Brain microvascular endothelial cell (primary cell): ENCODE data around the gene UBE2D3.
"Not testable (repeated sequence)": the region's sequence is repeated elsewhere in the genome, so short reads cannot be mapped to it uniquely, and the experiment has no call there.

Experiments
- DNase-seq: peaks from one replicate; pipeline ENCODE4 v3.0.0-alpha.2; 2020
- H3K27ac ChIP-seq: fragments of 250-450 bp; sonication (Bioruptor Pico); 2 replicates; pipeline ENCODE4 v1.5.1; 2020; ENCODE audit warnings: mild to moderate bottlenecking, moderate library complexity
- H3K27me3 ChIP-seq: fragments of 250-450 bp; sonication (Bioruptor Pico); replicated peaks from 2 replicates; pipeline ENCODE4 v1.5.1; 2020; ENCODE audit warnings: mild to moderate bottlenecking
- H3K36me3 ChIP-seq: fragments of 250-450 bp; sonication (Bioruptor Pico); replicated peaks from 2 replicates; pipeline ENCODE4 v1.5.1; 2020; ENCODE audit warnings: mild to moderate bottlenecking
- H3K4me3 ChIP-seq: 2 replicates; pipeline ENCODE4 v1.5.1; 2011; ENCODE audit warnings: low read depth, mild to moderate bottlenecking, control low read depth, low read length, moderate library complexity
- CTCF ChIP-seq: IDR thresholded peaks from 2 replicates; pipeline ENCODE4 v1.5.1; 2011; ENCODE audit warnings: low read depth, mild to moderate bottlenecking, moderate library complexity, low read length, control low read depth, inconsistent platforms; ENCODE audit errors: missing control alignments
- in situ Hi-C: cut with HindIII; loops from 2 replicates; pipeline ENCODE4 v1.10.0; 2017; ENCODE audit warnings: low sequenced_read_pairs, low pct_ligation_motif_present

The UBE2D3 gene

GRCh38 chr4:102867278-102868152 lies 40.2 kb upstream of the UBE2D3 start:
- peak overlapping the region; percentile 79 for H3K4me3 ChIP-seq
- no peak for TF ChIP-seq CTCF
- H3K27ac ChIP-seq, result peak overlapping the region; percentile 89
- no peak for DNase-seq
- H3K27me3 ChIP-seq, result no peaks in the 10 kb centered on the region
- H3K36me3 ChIP-seq, result no peaks in the 10 kb centered on the region
- in situ Hi-C loops, result no loop called here

- DNase-seq, H3K27ac ChIP-seq, in situ Hi-C loops, H3K36me3 ChIP-seq, H3K27me3 ChIP-seq, H3K4me3 ChIP-seq: not testable (repeated sequence)
These were observed 38.0 kb upstream of the UBE2D3 start for GRCh38 chr4:102865327-102865726.

- in situ Hi-C loops, result no loop called here
- Histone ChIP-seq H3K27ac (no peak overlapping the region), H3K36me3 (no peaks in the 10 kb centered on the region), H3K4me3 (no peak overlapping the region), H3K27me3 (no peaks in the 10 kb centered on the region)
- no peak for TF ChIP-seq CTCF
- no peak for DNase-seq
These were observed 35.4 kb upstream of the UBE2D3 start for GRCh38 chr4:102862747-102863146.

GRCh38 chr4:102862016-102862415 lies 34.7 kb upstream of the UBE2D3 start:
- in situ Hi-C loops, result no loop called here
- DNase-seq, result no peak
- TF ChIP-seq CTCF, result no peak
- H3K27me3 ChIP-seq, result no peaks in the 10 kb centered on the region
- no peaks in the 10 kb centered on the region for H3K36me3 ChIP-seq
- no peak overlapping the region for H3K4me3 ChIP-seq
- no peak overlapping the region for H3K27ac ChIP-seq

GRCh38 chr4:102860611-102861324 lies 33.4 kb upstream of the UBE2D3 start:
- no peak overlapping the region for H3K27ac ChIP-seq

More at GRCh38 chr4:102860611-102861324, 33.4 kb upstream of the UBE2D3 start:
- no peak for DNase-seq
- Histone ChIP-seq H3K27me3 (no peaks in the 10 kb centered on the region), H3K4me3 (no peak overlapping the region), H3K36me3 (no peaks in the 10 kb centered on the region)
- TF ChIP-seq CTCF, result no peak
- in situ Hi-C loops, result no loop called here
